Retinal pigment epithelial cell (primary cell): ENCODE results near the gene KSR2.
"Not testable (repeated sequence)": the region's sequence is repeated elsewhere in the genome, so short reads cannot be mapped to it uniquely, and the experiment has no call there.

Source experiments
- DNase-seq: peaks from one replicate; pipeline ENCODE4 v3.0.0-alpha.2; 2010; ENCODE audit warnings: low read depth
- H3K4me3 ChIP-seq: 2 replicates; pipeline ENCODE4 v1.5.1; 2011; ENCODE audit warnings: mild to moderate bottlenecking, low read length, control low read depth, moderate library complexity
- CTCF ChIP-seq: conservative IDR thresholded peaks from 2 replicates; pipeline ENCODE4 v1.5.1; 2011; ENCODE audit warnings: low read depth, low read length, control low read depth, inconsistent platforms

The KSR2 gene

GRCh38 chr12:117805865-117806264, 162.9 kb downstream of the KSR2 start:
- no peak for DNase-seq
- no peak overlapping the region for H3K4me3 ChIP-seq
- TF ChIP-seq CTCF: no peak

GRCh38 chr12:117803001-117803400, 165.8 kb downstream of the KSR2 start:
- no peak overlapping the region for H3K4me3 ChIP-seq
- TF ChIP-seq CTCF: no peak
- DNase-seq: no peak

- not testable (repeated sequence) for DNase-seq, H3K4me3 ChIP-seq
Observed at GRCh38 chr12:117800711-117801110, 168.1 kb downstream of the KSR2 start.

- DNase-seq: no peak
- TF ChIP-seq CTCF: no peak
- no peak overlapping the region for H3K4me3 ChIP-seq
Observed at GRCh38 chr12:117797202-117797601, 171.6 kb downstream of the KSR2 start.

GRCh38 chr12:117792877-117793424, 175.8 kb downstream of the KSR2 start:
- no peak for TF ChIP-seq CTCF
- no peak overlapping the region for H3K4me3 ChIP-seq
- no peak for DNase-seq

GRCh38 chr12:117792471-117792870, 176.3 kb downstream of the KSR2 start:
- DNase-seq: no peak
- no peak for TF ChIP-seq CTCF
- H3K4me3 ChIP-seq: no peak overlapping the region

- H3K4me3 ChIP-seq: no peak overlapping the region
- no peak for DNase-seq
- TF ChIP-seq CTCF: no peak
Observed at GRCh38 chr12:117790948-117791347, 177.8 kb downstream of the KSR2 start.

- H3K4me3 ChIP-seq: no peak overlapping the region
- no peak for TF ChIP-seq CTCF
- DNase-seq: no peak
Observed at GRCh38 chr12:117790198-117790597, 178.6 kb downstream of the KSR2 start.
